H1 (cell line): ENCODE results near the gene UMOD. TPM values are rescaled to one million over a fixed set of nuclear protein-coding genes. Genes with fewer than 3 reads are reported as not detected.

Experiments
- CTCF ChIA-PET: fragments of 300-600 bp; sonication (Branson Sonifier 250); formaldehyde crosslinking; loops from one replicate; lab custom pipeline; 2021; ENCODE audit not compliant: partially characterized antibody; lab: Charles Lee
- POLR2A ChIA-PET: fragments of 300-600 bp; sonication (Branson Sonifier 250); formaldehyde crosslinking; loops from one replicate; lab custom pipeline; 2021; ENCODE audit warnings: inconsistent platforms; ENCODE audit not compliant: partially characterized antibody; lab: Charles Lee
- DNase-seq, 2 experiments: peaks; one replicate each; pipeline versions ENCODE4 v3.0.0 to v3.0.0-alpha.2; 2010 to 2022; ENCODE audit warnings: low spot score in 2 of 2, low read depth in 1 of 2, mixed read lengths in 1 of 2
- FAIRE-seq: peaks from 2 replicates; lab custom pipeline; 2011; peaks lifted over from hg19 to GRCh38; lab: Jason Lieb, UNC
- H2AFZ ChIP-seq: 2 replicates; pipeline ENCODE4 v1.8.1; 2012; ENCODE audit warnings: low read length, inconsistent platforms
- H2AK5ac ChIP-seq: 2 replicates; pipeline ENCODE4 v1.6.1; 2013; ENCODE audit warnings: low read depth, low read length
- H2BK120ac ChIP-seq: replicated peaks from 2 replicates; pipeline ENCODE3; 2013; ENCODE audit warnings: low read depth, low read length, inconsistent platforms
- H2BK12ac ChIP-seq: 2 replicates; pipeline ENCODE4 v1.6.1; 2013; ENCODE audit warnings: low read depth, low read length
- H2BK15ac ChIP-seq: 2 replicates; pipeline ENCODE4 v1.6.1; 2013; ENCODE audit warnings: low read length
- H2BK20ac ChIP-seq: 2 replicates; pipeline ENCODE4 v1.6.1; 2013; ENCODE audit warnings: low read length
- H2BK5ac ChIP-seq: 2 replicates; pipeline ENCODE4 v1.6.1; 2013; ENCODE audit warnings: low read depth, low read length
- H3K14ac ChIP-seq: 2 replicates; pipeline ENCODE4 v1.6.1; 2013; ENCODE audit warnings: inconsistent platforms; ENCODE audit not compliant: insufficient read length
- H3K18ac ChIP-seq: 2 replicates; pipeline ENCODE4 v1.6.1; 2013; ENCODE audit warnings: low read length; ENCODE audit errors: extremely low read depth
- H3K23ac ChIP-seq: 2 replicates; pipeline ENCODE4 v1.6.1; 2013; ENCODE audit warnings: inconsistent platforms; ENCODE audit not compliant: insufficient read length
- H3K23me2 ChIP-seq: 2 replicates; pipeline ENCODE4 v1.6.1; 2013; ENCODE audit warnings: low read depth, low read length
- H3K27ac ChIP-seq: 2 replicates; pipeline ENCODE4 v1.6.1; 2011; ENCODE audit warnings: low read depth, low read length, inconsistent platforms
- H3K27me3 ChIP-seq, 4 experiments: replicated peaks in 1 of 4; 1 replicate in 1 of 4; 2 replicates in 3 of 4; pipeline versions ENCODE4 v1.6.1 to v1.8.1; 2011 to 2013; ENCODE audit warnings: low read length in 3 of 4, mild to moderate bottlenecking in 3 of 4, inconsistent platforms in 2 of 4, mixed read lengths in 2 of 4, moderate library complexity in 1 of 4; ENCODE audit not compliant: control insufficient read depth in 3 of 4, insufficient read depth in 3 of 4; ENCODE audit errors: extremely low read depth in 1 of 4
- H3K36me3 ChIP-seq, 4 experiments: 2 replicates each; pipeline versions ENCODE4 v1.6.1 to v1.8.1; 2011 to 2013; ENCODE audit warnings: mild to moderate bottlenecking in 4 of 4, low read length in 3 of 4, moderate library complexity in 2 of 4, control low read depth in 1 of 4, inconsistent platforms in 1 of 4; ENCODE audit not compliant: insufficient read depth in 4 of 4, control insufficient read depth in 2 of 4
- H3K4ac ChIP-seq: replicated peaks from 2 replicates; pipeline ENCODE3; 2013; ENCODE audit warnings: low read length, low read depth, mixed read lengths, inconsistent platforms; ENCODE audit not compliant: insufficient read length
- H3K4me1 ChIP-seq, 4 experiments: replicated peaks in 1 of 4; 1 replicate in 1 of 4; 2 replicates in 3 of 4; pipeline versions ENCODE4 v1.6.1 to v1.8.1; 2011 to 2013; ENCODE audit warnings: low read length in 3 of 4, inconsistent platforms in 2 of 4, mixed read lengths in 1 of 4; ENCODE audit not compliant: insufficient read depth in 4 of 4, control insufficient read depth in 3 of 4
- H3K4me2 ChIP-seq, 2 experiments: 2 replicates each; pipeline versions ENCODE4 v1.6.1 to v1.8.1; 2011 to 2013; ENCODE audit warnings: low read depth in 2 of 2, low read length in 2 of 2, control low read depth in 1 of 2, inconsistent platforms in 1 of 2, mild to moderate bottlenecking in 1 of 2; ENCODE audit not compliant: insufficient read depth in 1 of 2
- H3K4me3 ChIP-seq, 4 experiments: fragments of 200-600, 300-600 bp in 1 of 4; sonication (generic), shearing (Covaris generic), sonication (Bioruptor Twin) in 1 of 4; 2 replicates each; pipeline versions ENCODE4 v1.5.1 to v1.8.1; 2011 to 2016; ENCODE audit warnings: low read length in 4 of 4, low read depth in 3 of 4, control low read depth in 2 of 4, inconsistent platforms in 2 of 4, mild to moderate bottlenecking in 2 of 4, mixed read lengths in 1 of 4, moderate library complexity in 1 of 4; ENCODE audit not compliant: insufficient read depth in 2 of 4; ENCODE audit errors: extremely low read depth in 1 of 4
- H3K56ac ChIP-seq: replicated peaks from 2 replicates; pipeline ENCODE3; 2013; ENCODE audit warnings: low read depth, mild to moderate bottlenecking, mixed read lengths, low read length, inconsistent platforms; ENCODE audit not compliant: insufficient read length
- H3K79me1 ChIP-seq: 2 replicates; pipeline ENCODE4 v1.6.1; 2013; ENCODE audit warnings: low read depth, low read length, control low read depth
- H3K79me2 ChIP-seq, 2 experiments: 2 replicates each; pipeline versions ENCODE4 v1.6.1 to v1.8.1; 2012 to 2013; ENCODE audit warnings: low read length in 2 of 2, mild to moderate bottlenecking in 2 of 2, inconsistent platforms in 1 of 2; ENCODE audit not compliant: insufficient read depth in 2 of 2, control insufficient read depth in 1 of 2
- H3K9ac ChIP-seq, 4 experiments: replicated peaks in 1 of 4; 1 replicate in 1 of 4; 2 replicates in 3 of 4; pipeline versions ENCODE4 v1.6.1 to v1.8.1; 2011 to 2013; ENCODE audit warnings: low read depth in 3 of 4, low read length in 3 of 4, control low read depth in 2 of 4, mild to moderate bottlenecking in 2 of 4, moderate library complexity in 2 of 4, inconsistent platforms in 1 of 4; ENCODE audit errors: extremely low read depth in 1 of 4
- H3K9me3 ChIP-seq, 2 experiments: 2 replicates each; pipeline versions ENCODE4 v1.6.1 to v1.8.1; 2012 to 2013; ENCODE audit warnings: mild to moderate bottlenecking in 2 of 2, moderate library complexity in 2 of 2, control low read depth in 1 of 2, inconsistent platforms in 1 of 2, low read depth in 1 of 2, low read length in 1 of 2, mixed read lengths in 1 of 2; ENCODE audit not compliant: insufficient read depth in 2 of 2
- H4K20me1 ChIP-seq, 2 experiments: replicated peaks in 1 of 2; 2 replicates each; pipeline versions ENCODE3 to v1.8.1; 2011 to 2013; ENCODE audit warnings: inconsistent platforms in 2 of 2, low read length in 2 of 2, mild to moderate bottlenecking in 1 of 2; ENCODE audit not compliant: insufficient read depth in 2 of 2, control insufficient read depth in 1 of 2
- H4K5ac ChIP-seq: 2 replicates; pipeline ENCODE4 v1.6.1; 2013; ENCODE audit warnings: low read length, low read depth, mixed read lengths, inconsistent platforms; ENCODE audit not compliant: insufficient read length
- H4K8ac ChIP-seq: 2 replicates; pipeline ENCODE4 v1.8.0; 2013; ENCODE audit warnings: mild to moderate bottlenecking, moderate library complexity, low read length, inconsistent platforms; ENCODE audit not compliant: insufficient read depth; ENCODE audit errors: extremely low read depth
- H4K91ac ChIP-seq: replicated peaks from 2 replicates; pipeline ENCODE3; 2013; ENCODE audit warnings: low read length, mixed read lengths, inconsistent platforms; ENCODE audit not compliant: insufficient read length
- CREB1 ChIP-seq: IDR thresholded peaks from 2 replicates; pipeline ENCODE4 v1.6.1; 2012; ENCODE audit warnings: inconsistent platforms
- CTBP2 ChIP-seq: IDR thresholded peaks from 2 replicates; pipeline ENCODE4 v1.7.0; 2011; ENCODE audit warnings: borderline replicate concordance, mild to moderate bottlenecking, moderate library complexity, mixed read lengths, low read length; ENCODE audit not compliant: insufficient read depth, insufficient read length
- CTCF ChIP-seq, 3 experiments: IDR thresholded peaks; 1 replicate in 2 of 3; 2 replicates in 1 of 3; pipeline versions ENCODE4 v1.5.1 to v1.6.1; 2011; ENCODE audit warnings: low read length in 3 of 3, mild to moderate bottlenecking in 3 of 3, inconsistent platforms in 2 of 3, low read depth in 1 of 3, moderate library complexity in 1 of 3; ENCODE audit not compliant: insufficient read depth in 1 of 3; ENCODE audit errors: control extremely low read depth in 1 of 3
- MAX ChIP-seq: IDR thresholded peaks from 2 replicates; pipeline ENCODE4 v1.6.1; 2012; ENCODE audit warnings: inconsistent platforms
- RAD21 ChIP-seq, 2 experiments: IDR thresholded peaks in 1 of 2; conservative IDR thresholded peaks in 1 of 2; 2 replicates each; pipeline ENCODE4 v1.6.1; 2011; ENCODE audit warnings: low read depth in 2 of 2, low read length in 2 of 2, improper control_type of control experiment in 1 of 2, inconsistent platforms in 1 of 2, mild to moderate bottlenecking in 1 of 2, moderate library complexity in 1 of 2
- RBBP5 ChIP-seq: IDR thresholded peaks from 2 replicates; pipeline ENCODE4 v1.7.1; 2012; ENCODE audit warnings: low read depth, mild to moderate bottlenecking, inconsistent platforms, low read length, moderate library complexity, borderline replicate concordance
- WGBS, 2 experiments: shearing (Covaris generic) in 1 of 2; methylation state at CpG; one replicate each; pipeline versions ENCODE4 v1.1.6 to v1.1.7; 2013 to 2015; ENCODE audit warnings: low lambda C conversion rate in 2 of 2, mixed read lengths in 2 of 2, inconsistent platforms in 1 of 2, low coverage in 1 of 2, missing lambda C conversion rate in 1 of 2; ENCODE audit not compliant: insufficient replicate concordance in 2 of 2, insufficient coverage in 1 of 2, insufficient read length in 1 of 2; ENCODE audit errors: extremely low coverage in 1 of 2, missing lambda C conversion rate in 1 of 2; 5-methylcytosine and 5-hydroxymethylcytosine counted together
- polyA plus RNA-seq, 7 experiments: library from polyadenylated mRNA; depleted of rRNA in 3 of 7; stranded (reverse) in 5 of 7; unstranded in 2 of 7; fragments of >200 nt in 5 of 7; fragments of 200-250 nt in 2 of 7; gene quantifications; 1 replicate in 5 of 7; 2 replicates in 1 of 7; 4 replicates in 1 of 7; pipeline versions ENCODE4 v1.2.1 to v1.2.3, GENCODE V29; 2011 to 2013; ENCODE audit warnings: missing spikeins in 2 of 7, mixed read lengths in 2 of 7
- total RNA-seq: library from RNA; stranded (reverse); fragmentation: NEBNext Ultra II Directional; extraction: Animal tissue kit (Norgen Biotek cat#: 25700); gene quantifications from 2 replicates; pipeline ENCODE4 v1.2.1, GENCODE V29; 2021

Gene UMOD
- total and polyA plus RNA-seq, 2 of the 8 experiments (the other 6 are each of a cell fraction or from before 2014, with no cell fraction given), result not detected

GRCh38 chr16:20348365-20349185 lies 3.9 kb downstream of the UMOD start:
- Histone ChIP-seq H3K56ac (no peak overlapping the region), H2BK5ac (peak overlapping the region; percentile 81; the same call in 1 of the 2 replicates), H3K9ac (no peak overlapping the region), H3K23ac (no peak overlapping the region), H3K23me2 (no peaks in the 10 kb centered on the region), H3K27me3 (no peaks in the 10 kb centered on the region), H3K9me3 (no peaks in the 10 kb centered on the region), H4K20me1 (no peaks in the 10 kb centered on the region), H3K4me1 (peaks cover 0 to 6% (median 1%) of the 10 kb centered on the region in 4 experiments; a peak in 3 of 7 replicates), H4K91ac (no peak overlapping the region), H3K27ac (no peak overlapping the region), H3K4me2 (no peak overlapping the region), H2BK20ac (no peak overlapping the region), H3K18ac (no peak overlapping the region), H2BK12ac (peak overlapping the region; percentile 55; the same call in 1 of the 2 replicates), H4K5ac (no peak overlapping the region), H2AK5ac (peak overlapping the region; percentile 59; the same call in 1 of the 2 replicates), H2BK15ac (peak overlapping the region; percentile 97; the same call in 1 of the 2 replicates), H3K36me3 (no peaks in the 10 kb centered on the region), H2AFZ (no peak overlapping the region; the same call in 1 of the 2 replicates), H2BK120ac (no peak overlapping the region), H3K79me1 (no peaks in the 10 kb centered on the region), H3K14ac (no peak overlapping the region), H4K8ac (peak overlapping the region; percentile 72), H3K79me2 (no peaks in the 10 kb centered on the region), H3K4me3 (no peak overlapping the region), H3K4ac (no peak overlapping the region)
- FAIRE-seq, result no peak
- DNase-seq, result peak; percentile 39 to 93
- TF ChIP-seq MAX (peak; percentile 16; the same call in 1 of the 2 replicates), RAD21 (IDR thresholded peaks at IDR 0.05 in 1 of 2, conservative IDR thresholded peaks at IDR 0.05 in 1 of 2; ENCODE audit: low read depth in 2 of 2, low read length in 2 of 2) (peak; percentile 54 to 64), CTCF (IDR thresholded peaks at IDR 0.05; ENCODE audit: control extremely low read depth in 1 of 3, insufficient read depth in 1 of 3, low read depth in 1 of 3, low read length in 3 of 3) (peak; percentile 72 to 92 (median 83)), RBBP5 (no peak), CTBP2 (no peak), CREB1 (peak; percentile 52; the same call in 1 of the 2 replicates)
- WGBS, 2 experiments, result 90% methylated on average over 63 of the region's 77 CpGs; no CpG with 5 or more reads in 1 of the 2 experiments
- ChIA-PET POLR2A (no interaction called here), CTCF (interaction anchor here (0.6 to 5.7 kb wide), 30 partner anchors 11 to 1352 kb away, joined by 3 to 47 read pairs (median 4); partner anchors contain the start of gene GP2)
